HepG2 (cell line): ENCODE data around the gene PLA2G4B. TPM values are rescaled to one million over a fixed set of nuclear protein-coding genes. Genes with fewer than 3 reads are reported as not detected.

Experiments
- ATAC-seq: fragments of 200-7000 bp; cut with Tn5 transposase; 3 replicates; pipeline ENCODE4 v1.9.1; 2020; ENCODE audit warnings: mild to moderate bottlenecking, moderate library complexity
- BruUV-seq: library from RNA; stranded (reverse); fragments of 400-500 nt; replicated peaks from 2 replicates; lab custom pipeline; 2021; lab: Mats Ljungman, UMichigan
- CTCF ChIA-PET: fragments of 300-600 bp; formaldehyde crosslinking; extraction: SDS; loops from one replicate; lab custom pipeline; 2021; ENCODE audit warnings: low total read pairs, inconsistent platforms, low intra/inter-chr PET ratio; lab: Yijun Ruan, JAX
- POLR2A ChIA-PET: fragments of 350-600 bp; sonication (Branson Sonifier 250); formaldehyde crosslinking; loops from one replicate; lab custom pipeline; 2020; ENCODE audit warnings: antibody characterized with exemption, inconsistent platforms; lab: Yijun Ruan, JAX
- DNase-seq: peaks from one replicate; pipeline ENCODE4 v3.0.0-alpha.2; 2015; ENCODE audit warnings: low spot score
- FAIRE-seq: peaks from 3 replicates; lab custom pipeline; 2011; peaks lifted over from hg19 to GRCh38; lab: Jason Lieb, UNC
- H2AFZ ChIP-seq: one replicate; pipeline ENCODE4 v1.6.1; 2011; ENCODE audit warnings: low read length, inconsistent platforms
- H3K27ac ChIP-seq: fragments of 300-600 bp; 3 replicates; pipeline ENCODE4 v1.8.0; 2011; ENCODE audit warnings: mixed run types, mild to moderate bottlenecking, mixed read lengths, low read length, inconsistent platforms; ENCODE audit not compliant: insufficient read depth; ENCODE audit errors: extremely low read length
- H3K27me3 ChIP-seq, 2 experiments: fragments of 200-600 bp in 1 of 2; 2 replicates in 1 of 2; 3 replicates in 1 of 2; pipeline versions ENCODE4 v1.6.0 to v1.8.0; 2011; ENCODE audit warnings: low read length in 2 of 2, mild to moderate bottlenecking in 2 of 2, moderate library complexity in 2 of 2, inconsistent platforms in 1 of 2; ENCODE audit not compliant: insufficient read depth in 2 of 2, control insufficient read depth in 1 of 2
- H3K36me3 ChIP-seq, 2 experiments: fragments of 200-600 bp in 1 of 2; replicated peaks in 1 of 2; 2 replicates in 1 of 2; 3 replicates in 1 of 2; pipeline versions ENCODE4 v1.5.1 to v1.8.0; 2011; ENCODE audit warnings: low read length in 2 of 2, inconsistent platforms in 1 of 2; ENCODE audit not compliant: insufficient read depth in 2 of 2, control insufficient read depth in 1 of 2
- H3K4me1 ChIP-seq: 2 replicates; pipeline ENCODE4 v1.5.1; 2012; ENCODE audit warnings: low read length, inconsistent platforms; ENCODE audit not compliant: insufficient read depth
- H3K4me2 ChIP-seq: 2 replicates; pipeline ENCODE4 v1.6.0; 2011; ENCODE audit warnings: low read depth, low read length, inconsistent platforms
- H3K4me3 ChIP-seq, 3 experiments: fragments of 200-600 bp in 1 of 3; sonication (generic), shearing (Covaris generic) in 1 of 3; replicated peaks in 1 of 3; 2 replicates each; pipeline ENCODE4 v1.5.1; 2011 to 2016; ENCODE audit warnings: low read length in 3 of 3, inconsistent platforms in 2 of 3, low read depth in 2 of 3, mild to moderate bottlenecking in 2 of 3, control low read depth in 1 of 3, mixed read lengths in 1 of 3; ENCODE audit not compliant: insufficient read depth in 1 of 3
- H3K79me2 ChIP-seq: one replicate; pipeline ENCODE4 v1.6.1; 2011; ENCODE audit warnings: low read length, inconsistent platforms; ENCODE audit not compliant: insufficient read depth
- H3K9ac ChIP-seq: 2 replicates; pipeline ENCODE4 v1.6.0; 2011; ENCODE audit warnings: mild to moderate bottlenecking, low read depth, low read length, inconsistent platforms; ENCODE audit not compliant: insufficient read depth
- H3K9me3 ChIP-seq: 2 replicates; pipeline ENCODE4 v1.5.1; 2012; ENCODE audit warnings: mild to moderate bottlenecking, low read length
- H4K20me1 ChIP-seq: 2 replicates; pipeline ENCODE4 v1.6.0; 2011; ENCODE audit warnings: inconsistent platforms, mild to moderate bottlenecking, low read length, moderate library complexity; ENCODE audit not compliant: insufficient read depth
- BRCA1 ChIP-seq: sonication (generic); formaldehyde crosslinking; IDR thresholded peaks from 2 replicates; pipeline ENCODE4 v1.4.0; 2020; ENCODE audit warnings: missing genetic modification reagents
- ETS1 ChIP-seq: sonication (generic); formaldehyde crosslinking; IDR thresholded peaks from 2 replicates; pipeline ENCODE4 v1.4.0; 2020; ENCODE audit warnings: missing genetic modification reagents
- KAT7 ChIP-seq: IDR thresholded peaks from 2 replicates; pipeline ENCODE4 v1.6.1; 2018; ENCODE audit warnings: borderline replicate concordance, missing compliant biosample characterization
- MNT ChIP-seq: fragments of 450-650 bp; IDR thresholded peaks from 2 replicates; pipeline ENCODE4 v1.6.1; 2016
- MYC ChIP-seq: sonication (generic); formaldehyde crosslinking; IDR thresholded peaks from 2 replicates; pipeline ENCODE4 v1.9.0; 2021; ENCODE audit warnings: missing genetic modification reagents, borderline replicate concordance
- TAF1 ChIP-seq: sonication (generic); formaldehyde crosslinking; IDR thresholded peaks from 2 replicates; pipeline ENCODE4 v1.4.0; 2020; ENCODE audit warnings: missing genetic modification reagents
- TRAFD1 ChIP-seq: sonication (generic); formaldehyde crosslinking; IDR thresholded peaks from 2 replicates; pipeline ENCODE4 v1.5.1; 2020; ENCODE audit warnings: missing genetic modification reagents, mild to moderate bottlenecking, borderline replicate concordance
- ZBTB4 ChIP-seq: sonication (generic); formaldehyde crosslinking; IDR thresholded peaks from 2 replicates; pipeline ENCODE4 v1.4.0; 2020; ENCODE audit warnings: missing genetic modification reagents, mild to moderate bottlenecking, borderline replicate concordance
- ZBTB44 ChIP-seq: sonication (generic); formaldehyde crosslinking; IDR thresholded peaks from 2 replicates; pipeline ENCODE4 v1.4.0; 2020; ENCODE audit warnings: missing genetic modification reagents
- ZNF432 ChIP-seq: sonication (generic); formaldehyde crosslinking; IDR thresholded peaks from 2 replicates; pipeline ENCODE4 v1.5.0; 2020; ENCODE audit warnings: missing genetic modification reagents, mild to moderate bottlenecking, borderline replicate concordance
- ZNF629 ChIP-seq: sonication (generic); formaldehyde crosslinking; conservative IDR thresholded peaks from 2 replicates; pipeline ENCODE4 v1.5.0; 2020; ENCODE audit warnings: missing genetic modification reagents
- whole genome bisulfite sequencing: methylation state at CpG from one replicate; pipeline ENCODE4 v1.1.6; 2017; ENCODE audit warnings: low lambda C conversion rate; 5-methylcytosine and 5-hydroxymethylcytosine counted together
- in situ Hi-C: cut with HindIII; loops from 2 replicates; pipeline ENCODE4 v1.10.0; 2017; ENCODE audit warnings: low pct_unique_long_range_greater_than_20kb; ENCODE audit not compliant: extremely low pct_ligation_motif_present
- intact Hi-C: fragments of 100-400 bp; cut with micrococcal nuclease; formaldehyde crosslinking; loops from one replicate; pipeline ENCODE4 v1.10.0; 2022; ENCODE audit not compliant: unreplicated experiment
- polyA plus RNA-seq, 8 experiments: library from polyadenylated mRNA; depleted of rRNA in 3 of 8; stranded (reverse) in 7 of 8; unstranded in 1 of 8; fragments of >200 nt; fragmentation: Illumina TruSeq in 4 of 8; extraction: Trizol in 4 of 8; gene quantifications; 2 replicates each; pipeline versions ENCODE4 v1.2.1 to v1.2.3, GENCODE V29; 2011 to 2016; ENCODE audit warnings: low read depth in 4 of 8, missing spikeins in 1 of 8, mixed read lengths in 1 of 8; ENCODE audit not compliant: insufficient read depth in 1 of 8
- total RNA-seq, 5 experiments: library from RNA; depleted of rRNA; stranded (reverse); fragments of >200 nt; fragmentation: Illumina TruSeq; extraction: Trizol; gene quantifications; 2 replicates each; pipeline ENCODE4 v1.2.3, GENCODE V29; 2016; ENCODE audit warnings: low read depth in 1 of 5

Gene PLA2G4B
- total and polyA plus RNA-seq, 2 of the 13 experiments (the other 11 are each of a cell fraction or from before 2014, with no cell fraction given), result 5.1 to 8.0 TPM

- TF ChIP-seq ZBTB4 (no peak), ZNF629 (CRISPR knock-in tag) (no peak), BRCA1 (CRISPR knock-in tag) (no peak)
These were observed 15.8 kb downstream of the PLA2G4B start (continued) for GRCh38 chr15:41854443-41854842.

- Histone ChIP-seq H4K20me1 (no peaks in the 10 kb centered on the region), H3K79me2 (no peaks in the 10 kb centered on the region), H3K4me1 (peaks cover 27% of the 10 kb centered on the region), H2AFZ (no peak overlapping the region), H3K9me3 (no peaks in the 10 kb centered on the region), H3K4me2 (no peak overlapping the region), H3K4me3 (no peak overlapping the region), H3K27ac (no peak overlapping the region), H3K27me3 (peaks cover 10 to 35% of the 10 kb centered on the region in 2 experiments; a peak in 4 of 5 replicates), H3K9ac (no peak overlapping the region), H3K36me3 (no peaks in the 10 kb centered on the region)
- BruUV-seq, result no TSS peak
- intact Hi-C loops, result no loop called here
- 46% methylated on average over 18 of the region's 30 CpGs for WGBS
- ChIA-PET CTCF (no interaction called here), POLR2A (no interaction called here)
- FAIRE-seq (no peak), DNase-seq (no peak), ATAC-seq (no peak)
- in situ Hi-C loops, result no loop called here
- TF ChIP-seq KAT7 (no peak), MNT (no peak), ZBTB44 (CRISPR knock-in tag) (no peak), ZNF432 (no peak), TRAFD1 (CRISPR knock-in tag) (no peak), TAF1 (CRISPR knock-in tag) (no peak), ETS1 (CRISPR knock-in tag) (no peak), MYC (CRISPR knock-in tag) (no peak)
These were observed 16.8 kb downstream of the PLA2G4B start for GRCh38 chr15:41855261-41855961.
